ENCODE results near the gene SLC6A8. TPM values are rescaled to one million over a fixed set of nuclear protein-coding genes. Genes with fewer than 3 reads are reported as not detected.

The SLC6A8 gene
- total RNA-seq, 4 donors from 2014 or later = 26.1 to 74.1 (median 45.2) TPM

DNA sequence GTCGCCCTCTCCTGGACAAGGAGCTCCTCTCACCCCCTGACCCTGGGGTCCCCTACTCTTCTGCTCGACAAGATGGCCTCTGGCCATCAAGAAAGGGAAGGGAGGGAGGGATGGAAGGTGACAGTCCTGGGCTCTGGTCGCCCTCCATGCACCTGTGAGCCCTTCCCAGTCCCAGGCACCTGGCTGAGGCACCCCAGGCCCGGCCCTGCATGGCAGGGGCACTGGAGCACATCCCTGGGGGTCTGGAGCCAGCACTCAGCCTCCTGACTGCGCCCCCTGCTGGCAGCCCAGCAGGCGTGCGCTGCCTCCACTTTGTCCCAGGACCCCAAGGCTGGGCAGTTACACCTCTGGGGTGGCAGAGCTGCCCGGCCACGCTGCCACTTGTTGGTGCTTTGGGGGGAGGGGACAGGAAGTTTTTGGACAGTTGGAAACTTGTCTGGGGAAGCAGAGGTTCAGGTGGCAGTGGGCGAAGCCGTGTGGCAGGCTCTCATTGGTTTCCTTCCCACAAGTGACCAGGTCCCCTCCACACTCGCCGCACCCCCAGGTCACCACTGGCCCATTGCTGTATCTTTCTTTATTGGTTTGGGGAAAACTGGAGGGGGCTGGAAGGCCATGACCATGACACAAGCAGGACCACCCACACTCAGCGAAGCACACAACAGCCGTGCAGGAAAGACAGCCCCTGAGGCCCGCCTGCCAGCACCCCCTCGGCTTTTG, 18.4 kb upstream of the SLC6A8 start:
- 77% methylated on average over 10 of the region's 17 CpGs for WGBS
- no peaks in the 10 kb centered on the region for H3K9me3 ChIP-seq
- no peaks in the 10 kb centered on the region for H3K36me3 ChIP-seq
- no peak overlapping the region for H3K27ac ChIP-seq
- no peak overlapping the region for H3K4me3 ChIP-seq
- no peak for TF ChIP-seq POLR2A (IDR thresholded peaks at IDR 0.05)
- TF ChIP-seq, protein P1, sequence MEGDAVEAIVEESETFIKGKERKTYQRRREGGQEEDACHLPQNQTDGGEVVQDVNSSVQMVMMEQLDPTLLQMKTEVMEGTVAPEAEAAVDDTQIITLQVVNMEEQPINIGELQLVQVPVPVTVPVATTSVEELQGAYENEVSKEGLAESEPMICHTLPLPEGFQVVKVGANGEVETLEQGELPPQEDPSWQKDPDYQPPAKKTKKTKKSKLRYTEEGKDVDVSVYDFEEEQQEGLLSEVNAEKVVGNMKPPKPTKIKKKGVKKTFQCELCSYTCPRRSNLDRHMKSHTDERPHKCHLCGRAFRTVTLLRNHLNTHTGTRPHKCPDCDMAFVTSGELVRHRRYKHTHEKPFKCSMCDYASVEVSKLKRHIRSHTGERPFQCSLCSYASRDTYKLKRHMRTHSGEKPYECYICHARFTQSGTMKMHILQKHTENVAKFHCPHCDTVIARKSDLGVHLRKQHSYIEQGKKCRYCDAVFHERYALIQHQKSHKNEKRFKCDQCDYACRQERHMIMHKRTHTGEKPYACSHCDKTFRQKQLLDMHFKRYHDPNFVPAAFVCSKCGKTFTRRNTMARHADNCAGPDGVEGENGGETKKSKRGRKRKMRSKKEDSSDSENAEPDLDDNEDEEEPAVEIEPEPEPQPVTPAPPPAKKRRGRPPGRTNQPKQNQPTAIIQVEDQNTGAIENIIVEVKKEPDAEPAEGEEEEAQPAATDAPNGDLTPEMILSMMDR (IDR thresholded peaks at IDR 0.05) = peak; percentile 33 to 77
- peaks cover 9% of the 10 kb centered on the region for H3K4me1 ChIP-seq
- DNase-seq (ENCODE audit: low spot score in 2 of 2) = no peak
- peaks cover 27% of the 10 kb centered on the region for H3K27me3 ChIP-seq

- DNase-seq (ENCODE audit: low spot score in 2 of 2) = no peak
- Histone ChIP-seq H3K27me3 (peaks cover 29% of the 10 kb centered on the region), H3K9me3 (no peaks in the 10 kb centered on the region), H3K4me1 (peaks cover 9% of the 10 kb centered on the region), H3K4me3 (no peak overlapping the region), H3K27ac (no peak overlapping the region), H3K36me3 (no peaks in the 10 kb centered on the region)
- TF ChIP-seq EP300 (IDR thresholded peaks at IDR 0.05) (no peak), POLR2AphosphoS5 (IDR thresholded peaks at IDR 0.05) (no peak), POLR2A (IDR thresholded peaks at IDR 0.05) (no peak)
- TF ChIP-seq, protein P1 (IDR thresholded peaks at IDR 0.05) = no peak
- 75% methylated on average over 13 of the region's 23 CpGs for WGBS
These were observed 17.6 kb upstream of the SLC6A8 start for GRCh38 chrX:153669901-153670731.

GRCh38 chrX:153670748-153671588, 16.8 kb upstream of the SLC6A8 start:
- H3K27ac ChIP-seq = no peak overlapping the region
- DNase-seq (ENCODE audit: low spot score in 2 of 2) = no peak
- 88% methylated on average over 5 of the region's 23 CpGs for WGBS
- peaks cover 29% of the 10 kb centered on the region for H3K27me3 ChIP-seq
- no peaks in the 10 kb centered on the region for H3K9me3 ChIP-seq
- no peaks in the 10 kb centered on the region for H3K36me3 ChIP-seq
- H3K4me1 ChIP-seq = peaks cover 9% of the 10 kb centered on the region
- TF ChIP-seq POLR2A (IDR thresholded peaks at IDR 0.05) (no peak), EP300 (IDR thresholded peaks at IDR 0.05) (no peak), POLR2AphosphoS5 (IDR thresholded peaks at IDR 0.05) (no peak)
- TF ChIP-seq, protein P1 (IDR thresholded peaks at IDR 0.05) = no peak
- H3K4me3 ChIP-seq = no peak overlapping the region

DNA sequence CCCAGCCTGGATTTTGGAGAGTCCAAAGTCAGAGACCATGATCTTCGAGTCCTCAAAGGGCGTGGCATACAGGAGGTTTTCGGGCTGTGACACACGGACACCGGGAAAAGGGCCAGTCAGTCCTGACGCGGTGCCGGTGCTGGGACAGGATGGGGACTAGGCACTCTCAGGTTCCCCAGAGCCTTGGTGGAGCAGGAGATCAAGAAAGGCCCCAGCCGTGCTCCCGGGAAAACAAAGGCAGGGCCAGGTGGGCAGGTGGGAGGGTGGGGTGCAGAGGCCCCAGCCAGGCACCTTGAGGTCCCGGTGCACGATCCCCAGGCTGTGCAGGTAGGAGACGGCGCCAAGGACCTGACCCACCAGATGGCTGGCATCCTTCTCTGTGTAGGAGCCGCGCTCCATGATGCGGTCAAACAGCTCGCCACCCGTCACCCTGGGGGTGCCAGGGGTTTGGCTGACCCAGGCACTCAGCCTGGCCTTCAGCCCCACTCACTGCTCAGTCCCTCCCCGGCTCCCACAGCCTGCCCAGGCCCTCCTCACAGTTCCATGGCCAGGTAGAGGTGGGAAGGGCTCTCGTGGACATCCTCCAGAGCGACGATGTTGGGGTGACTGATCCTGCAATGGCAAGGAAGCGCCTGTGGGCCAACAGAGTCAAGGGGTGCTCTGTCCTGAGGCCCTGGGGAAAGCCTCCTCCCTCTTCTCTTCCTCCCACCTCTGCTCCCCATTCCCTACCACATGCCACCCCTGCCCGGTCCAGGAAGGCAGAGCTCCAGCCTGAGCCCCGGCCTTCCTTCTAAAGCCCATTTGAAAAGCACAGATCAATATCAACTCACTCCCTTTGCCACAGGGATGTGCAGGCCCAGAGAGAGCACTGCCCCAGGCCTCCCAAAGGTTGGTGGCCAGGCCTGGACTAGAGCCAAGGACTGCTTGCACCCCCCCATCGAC, 15.9 kb upstream of the SLC6A8 start:
- Histone ChIP-seq H3K36me3 (no peaks in the 10 kb centered on the region), H3K9me3 (no peaks in the 10 kb centered on the region), H3K27me3 (peaks cover 29% of the 10 kb centered on the region), H3K4me3 (no peak overlapping the region), H3K27ac (no peak overlapping the region), H3K4me1 (peaks cover 9% of the 10 kb centered on the region)
- DNase-seq (ENCODE audit: low spot score in 2 of 2) = no peak
- 89% methylated on average over 15 of the region's 27 CpGs for WGBS
- TF ChIP-seq POLR2AphosphoS5 (IDR thresholded peaks at IDR 0.05) (no peak), EP300 (IDR thresholded peaks at IDR 0.05) (no peak), POLR2A (IDR thresholded peaks at IDR 0.05) (no peak)
- TF ChIP-seq, protein P1 (IDR thresholded peaks at IDR 0.05) = no peak
